ENCODE data around the gene FBXL17.

Gene FBXL17

DNA sequence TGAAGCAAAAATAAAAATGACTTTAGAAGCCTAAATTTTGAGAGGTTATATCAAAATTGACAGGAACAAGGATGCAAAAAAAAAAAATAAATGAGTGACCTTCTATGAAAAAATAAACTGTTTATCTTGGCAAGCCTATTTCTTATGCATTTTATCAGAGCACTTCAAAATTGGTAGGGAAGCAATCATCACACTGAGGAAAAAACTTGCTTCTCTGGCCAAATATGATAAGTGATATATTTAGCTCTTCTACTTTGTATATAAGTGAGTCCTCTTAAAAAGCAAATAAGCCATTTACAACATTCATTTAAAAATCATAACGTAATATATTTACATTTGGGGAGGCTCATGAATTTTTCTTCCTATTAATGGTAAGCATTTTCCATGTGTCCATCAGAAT, 287.1 kb downstream of the FBXL17 start:
- ATAC-seq (ENCODE audit: insufficient read depth, low read depth): no peak
- H3K79me2 ChIP-seq (ENCODE audit: insufficient read depth, low read length): no peaks in the 10 kb centered on the region
- no peak for DNase-seq
- H3K27me3 ChIP-seq (ENCODE audit: insufficient read depth, low read length, poor library complexity): no peaks in the 10 kb centered on the region
- H3K4me3 ChIP-seq (ENCODE audit: low read depth in 1 of 2, low read length in 2 of 2): no peak overlapping the region
- TF ChIP-seq, protein P1, sequence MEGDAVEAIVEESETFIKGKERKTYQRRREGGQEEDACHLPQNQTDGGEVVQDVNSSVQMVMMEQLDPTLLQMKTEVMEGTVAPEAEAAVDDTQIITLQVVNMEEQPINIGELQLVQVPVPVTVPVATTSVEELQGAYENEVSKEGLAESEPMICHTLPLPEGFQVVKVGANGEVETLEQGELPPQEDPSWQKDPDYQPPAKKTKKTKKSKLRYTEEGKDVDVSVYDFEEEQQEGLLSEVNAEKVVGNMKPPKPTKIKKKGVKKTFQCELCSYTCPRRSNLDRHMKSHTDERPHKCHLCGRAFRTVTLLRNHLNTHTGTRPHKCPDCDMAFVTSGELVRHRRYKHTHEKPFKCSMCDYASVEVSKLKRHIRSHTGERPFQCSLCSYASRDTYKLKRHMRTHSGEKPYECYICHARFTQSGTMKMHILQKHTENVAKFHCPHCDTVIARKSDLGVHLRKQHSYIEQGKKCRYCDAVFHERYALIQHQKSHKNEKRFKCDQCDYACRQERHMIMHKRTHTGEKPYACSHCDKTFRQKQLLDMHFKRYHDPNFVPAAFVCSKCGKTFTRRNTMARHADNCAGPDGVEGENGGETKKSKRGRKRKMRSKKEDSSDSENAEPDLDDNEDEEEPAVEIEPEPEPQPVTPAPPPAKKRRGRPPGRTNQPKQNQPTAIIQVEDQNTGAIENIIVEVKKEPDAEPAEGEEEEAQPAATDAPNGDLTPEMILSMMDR (IDR thresholded peaks at IDR 0.05; ENCODE audit: borderline replicate concordance, extremely low read depth, low read length, poor library complexity, severe bottlenecking): no peak
- no peak for TF ChIP-seq EZH2 (IDR thresholded peaks at IDR 0.05; ENCODE audit: borderline replicate concordance, low read depth, low read length, severe bottlenecking)
- no peaks in the 10 kb centered on the region for H3K9me3 ChIP-seq (ENCODE audit: insufficient read depth, low read length, severe bottlenecking)
- H3K4me2 ChIP-seq (ENCODE audit: insufficient read depth, low read length): no peak overlapping the region
- no peak overlapping the region for H2AFZ ChIP-seq (ENCODE audit: low read depth, low read length)
- H3K36me3 ChIP-seq (ENCODE audit: insufficient read depth, low read length): no peaks in the 10 kb centered on the region
- H3K4me1 ChIP-seq (ENCODE audit: insufficient read depth, low read length): no peaks in the 10 kb centered on the region
- H3K27ac ChIP-seq (ENCODE audit: low read length): no peak overlapping the region
- H4K20me1 ChIP-seq (ENCODE audit: insufficient read depth, low read length): no peaks in the 10 kb centered on the region
- no peak overlapping the region for H3K9ac ChIP-seq (ENCODE audit: low read depth, low read length)

DNA sequence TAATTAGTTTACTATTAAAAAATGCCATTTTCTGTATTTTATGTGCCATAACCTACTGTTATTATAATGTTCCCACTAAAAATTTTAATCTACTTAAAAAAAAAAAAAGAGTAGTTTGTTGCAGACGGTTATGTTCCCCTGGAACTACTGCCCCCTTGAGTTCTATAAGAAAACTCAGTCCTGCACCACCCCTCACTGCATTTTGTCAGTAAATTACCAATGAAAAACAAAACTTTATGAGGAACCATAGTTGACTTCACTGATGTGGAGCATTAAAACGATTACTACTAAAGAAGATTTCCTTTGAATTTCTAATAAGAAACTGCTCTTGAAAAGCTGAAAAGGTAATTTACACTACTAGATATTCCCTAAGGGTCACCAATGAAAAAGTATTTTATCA, 288.7 kb downstream of the FBXL17 start:
- no peak overlapping the region for H3K9ac ChIP-seq (ENCODE audit: low read depth, low read length)
- no peak overlapping the region for H3K4me3 ChIP-seq (ENCODE audit: low read depth in 1 of 2, low read length in 2 of 2)
- no peaks in the 10 kb centered on the region for H3K4me1 ChIP-seq (ENCODE audit: insufficient read depth, low read length)
- ATAC-seq (ENCODE audit: insufficient read depth, low read depth): peak; percentile 57; the same call in 1 of the 3 replicates
- no peak for DNase-seq
- H3K36me3 ChIP-seq (ENCODE audit: insufficient read depth, low read length): no peaks in the 10 kb centered on the region
- no peak overlapping the region for H2AFZ ChIP-seq (ENCODE audit: low read depth, low read length)
- TF ChIP-seq, protein P1 (IDR thresholded peaks at IDR 0.05; ENCODE audit: borderline replicate concordance, extremely low read depth, low read length, poor library complexity, severe bottlenecking): peak; percentile 55
- no peak for TF ChIP-seq EZH2 (IDR thresholded peaks at IDR 0.05; ENCODE audit: borderline replicate concordance, low read depth, low read length, severe bottlenecking)
- H3K4me2 ChIP-seq (ENCODE audit: insufficient read depth, low read length): no peak overlapping the region
- no peaks in the 10 kb centered on the region for H4K20me1 ChIP-seq (ENCODE audit: insufficient read depth, low read length)
- H3K27ac ChIP-seq (ENCODE audit: low read length): no peak overlapping the region
- no peaks in the 10 kb centered on the region for H3K9me3 ChIP-seq (ENCODE audit: insufficient read depth, low read length, severe bottlenecking)
- H3K27me3 ChIP-seq (ENCODE audit: insufficient read depth, low read length, poor library complexity): no peaks in the 10 kb centered on the region
- no peaks in the 10 kb centered on the region for H3K79me2 ChIP-seq (ENCODE audit: insufficient read depth, low read length)

DNA sequence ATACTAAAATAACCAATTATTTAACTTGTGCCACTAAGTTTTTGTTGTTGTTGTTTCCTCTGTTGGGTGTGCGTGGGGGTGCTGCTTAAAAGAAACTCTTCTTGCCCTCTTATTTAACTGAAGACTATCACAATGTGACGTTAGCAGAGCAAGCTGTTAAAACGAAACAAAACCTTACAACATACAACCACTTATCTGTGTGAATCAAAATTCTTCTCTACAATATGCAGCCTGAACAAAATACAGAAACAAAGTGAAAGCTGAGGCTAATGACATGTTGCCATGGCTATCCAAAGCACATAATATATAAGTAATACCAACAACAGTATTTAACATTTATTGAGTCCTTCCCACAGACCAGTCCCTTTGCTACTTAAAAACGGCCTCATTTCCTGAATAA, 291.0 kb downstream of the FBXL17 start:
- Histone ChIP-seq H3K4me3 (ENCODE audit: low read depth in 1 of 2, low read length in 2 of 2) (no peak overlapping the region), H3K9me3 (ENCODE audit: insufficient read depth, low read length, severe bottlenecking) (no peaks in the 10 kb centered on the region), H3K27me3 (ENCODE audit: insufficient read depth, low read length, poor library complexity) (no peaks in the 10 kb centered on the region), H2AFZ (ENCODE audit: low read depth, low read length) (no peak overlapping the region), H4K20me1 (ENCODE audit: insufficient read depth, low read length) (no peaks in the 10 kb centered on the region), H3K27ac (ENCODE audit: low read length) (no peak overlapping the region), H3K79me2 (ENCODE audit: insufficient read depth, low read length) (no peaks in the 10 kb centered on the region), H3K9ac (ENCODE audit: low read depth, low read length) (no peak overlapping the region), H3K36me3 (ENCODE audit: insufficient read depth, low read length) (no peaks in the 10 kb centered on the region), H3K4me1 (ENCODE audit: insufficient read depth, low read length) (no peaks in the 10 kb centered on the region), H3K4me2 (ENCODE audit: insufficient read depth, low read length) (no peak overlapping the region)
- TF ChIP-seq, protein P1 (IDR thresholded peaks at IDR 0.05; ENCODE audit: borderline replicate concordance, extremely low read depth, low read length, poor library complexity, severe bottlenecking): no peak
- no peak for TF ChIP-seq EZH2 (IDR thresholded peaks at IDR 0.05; ENCODE audit: borderline replicate concordance, low read depth, low read length, severe bottlenecking)
- ATAC-seq (ENCODE audit: insufficient read depth, low read depth) (no peak), DNase-seq (no peak)

DNA sequence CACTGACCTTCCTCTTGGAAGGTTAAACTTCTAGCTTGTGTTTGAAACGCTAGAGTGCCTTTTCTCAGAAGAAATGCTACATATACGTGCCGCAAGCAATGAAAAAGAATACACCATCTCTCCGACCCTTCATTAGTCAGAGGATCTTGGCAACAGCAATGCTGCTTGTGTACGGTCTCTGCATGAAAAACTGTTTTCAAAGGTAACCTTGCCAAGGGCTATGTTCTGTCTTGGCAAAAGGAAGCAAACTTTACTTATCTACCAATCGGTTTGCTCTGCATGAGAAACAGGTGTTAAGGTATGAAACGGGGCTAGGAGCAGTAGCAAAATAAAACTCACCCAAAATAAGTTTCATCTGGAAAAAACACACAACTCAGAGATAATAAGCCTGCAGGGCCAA, 297.8 kb downstream of the FBXL17 start:
- DNase-seq: no peak
- no peaks in the 10 kb centered on the region for H3K79me2 ChIP-seq (ENCODE audit: insufficient read depth, low read length)
- no peaks in the 10 kb centered on the region for H3K4me1 ChIP-seq (ENCODE audit: insufficient read depth, low read length)
- no peaks in the 10 kb centered on the region for H3K9me3 ChIP-seq (ENCODE audit: insufficient read depth, low read length, severe bottlenecking)
- H2AFZ ChIP-seq (ENCODE audit: low read depth, low read length): no peak overlapping the region
- no peaks in the 10 kb centered on the region for H3K27me3 ChIP-seq (ENCODE audit: insufficient read depth, low read length, poor library complexity)
- no peak overlapping the region for H3K4me2 ChIP-seq (ENCODE audit: insufficient read depth, low read length)
- H3K36me3 ChIP-seq (ENCODE audit: insufficient read depth, low read length): no peaks in the 10 kb centered on the region
- no peak for ATAC-seq (ENCODE audit: insufficient read depth, low read depth)
- no peaks in the 10 kb centered on the region for H4K20me1 ChIP-seq (ENCODE audit: insufficient read depth, low read length)
- no peak overlapping the region for H3K9ac ChIP-seq (ENCODE audit: low read depth, low read length)
- H3K27ac ChIP-seq (ENCODE audit: low read length): no peak overlapping the region
- TF ChIP-seq, protein P1 (IDR thresholded peaks at IDR 0.05; ENCODE audit: borderline replicate concordance, extremely low read depth, low read length, poor library complexity, severe bottlenecking): no peak
- TF ChIP-seq EZH2 (IDR thresholded peaks at IDR 0.05; ENCODE audit: borderline replicate concordance, low read depth, low read length, severe bottlenecking): no peak
- H3K4me3 ChIP-seq (ENCODE audit: low read depth in 1 of 2, low read length in 2 of 2): no peak overlapping the region

Measured in DND-41 (cell line).